Inflammatory macrophage treated with lipopolysaccharide for 1 hour (primary cell): ENCODE measurements around the gene OR2L2.
"Not testable (repeated sequence)": the region's sequence is repeated elsewhere in the genome, so short reads cannot be mapped to it uniquely, and the experiment has no call there.

Experiments
- DNase-seq, 2 donors: peaks; one replicate each; pipeline ENCODE4 v3.0.0-alpha.2; 2020 to 2022

The OR2L2 gene

DNA sequence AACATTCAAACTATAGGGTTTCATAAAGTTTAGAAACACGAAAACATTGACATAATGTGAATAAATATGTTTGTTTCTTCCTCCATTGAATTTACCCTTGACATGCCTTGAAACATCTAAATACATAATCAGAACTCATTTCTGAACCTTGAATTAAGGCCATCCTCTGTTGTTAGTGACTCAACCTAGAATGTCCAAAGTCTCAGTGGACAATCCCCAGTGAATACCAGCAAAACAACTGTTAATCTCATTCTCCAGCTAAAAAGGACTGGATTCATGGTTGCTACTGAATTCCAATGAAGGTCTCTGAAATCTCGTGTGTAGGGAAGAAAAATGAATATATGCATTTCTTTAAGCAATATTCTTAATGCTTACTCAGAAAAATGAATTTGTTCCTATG is at the start of gene OR2L2:
Gene OR2L2 (plus strand): TSS at position 301 of the 400 bp plus-strand sequence. CDS start 8,198 bp downstream, outside the sequence.
- DNase-seq: no peak

- no peak for DNase-seq
Observed at GRCh38 chr1:247992986-247993385, 36.9 kb upstream of the OR2L2 start.

DNA sequence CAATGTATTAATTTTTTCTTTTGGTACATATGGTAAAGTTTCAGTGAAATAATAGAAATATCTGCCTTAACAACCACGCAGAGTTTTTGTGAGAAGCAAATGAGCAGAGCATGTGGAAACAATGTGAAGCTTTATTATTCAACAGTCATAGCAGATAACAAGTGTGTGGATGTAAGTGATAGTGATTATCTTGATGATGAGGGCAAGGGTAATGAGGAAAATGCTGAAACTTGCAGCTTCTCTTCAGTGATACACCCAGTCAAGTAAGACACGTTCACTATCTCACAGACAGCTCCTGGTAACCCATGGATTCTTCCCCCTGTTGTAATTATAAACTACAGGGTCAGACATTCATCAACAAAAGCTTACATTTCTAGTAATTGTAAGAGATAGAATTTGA is 31.1 kb upstream of the OR2L2 start:
- DNase-seq: no peak

GRCh38 chr1:248000169-248000568 is 29.7 kb upstream of the OR2L2 start:
- no peak for DNase-seq

DNA sequence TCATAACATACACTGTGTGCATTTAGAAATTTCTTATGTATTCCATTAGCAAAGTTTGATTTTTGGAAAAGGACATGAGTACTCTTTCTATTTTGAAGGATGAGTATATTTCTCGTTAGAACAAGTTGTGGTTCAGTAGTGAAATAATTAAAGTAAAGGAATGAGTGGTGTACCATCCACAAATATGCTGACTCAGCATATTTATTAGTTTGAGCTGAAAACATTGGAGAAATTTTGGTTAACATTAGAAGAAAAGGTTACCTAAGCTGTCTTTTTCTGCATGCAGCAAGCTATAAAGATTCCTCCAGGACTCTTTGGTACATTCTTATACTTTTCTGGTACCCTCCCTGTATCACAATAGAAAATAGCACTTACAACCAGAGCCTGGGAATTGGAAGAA is 22.1 kb upstream of the OR2L2 start:
- no peak for DNase-seq

DNA sequence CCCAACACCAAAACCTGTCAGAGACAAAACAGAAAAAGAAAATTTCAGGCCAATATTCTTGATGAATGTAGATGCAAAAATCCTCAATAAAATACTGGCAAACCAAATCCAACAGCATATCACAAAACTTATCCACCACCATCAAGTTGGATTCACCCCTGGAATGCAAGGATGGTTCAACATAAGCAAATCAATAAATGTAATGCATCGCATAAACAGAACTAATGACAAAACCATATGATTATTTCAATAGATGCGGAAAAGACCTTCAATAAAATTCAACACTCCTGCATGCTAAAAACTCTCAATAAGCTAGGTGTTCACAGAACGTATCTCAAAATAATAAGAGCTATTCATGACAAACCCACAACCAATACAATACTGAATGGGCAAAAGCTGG is 20.2 kb upstream of the OR2L2 start:
- no peak for DNase-seq

- DNase-seq: no peak
Observed at GRCh38 chr1:248013229-248013710, 16.6 kb upstream of the OR2L2 start, which contains the start of gene OR2L5. TSS of gene OR2L5 (plus strand) at chr1:248013660. CDS start at chr1:248021948, 8,288 bp downstream.

- no peak for DNase-seq
Observed at GRCh38 chr1:248015803-248016202, 14.1 kb upstream of the OR2L2 start.

DNA sequence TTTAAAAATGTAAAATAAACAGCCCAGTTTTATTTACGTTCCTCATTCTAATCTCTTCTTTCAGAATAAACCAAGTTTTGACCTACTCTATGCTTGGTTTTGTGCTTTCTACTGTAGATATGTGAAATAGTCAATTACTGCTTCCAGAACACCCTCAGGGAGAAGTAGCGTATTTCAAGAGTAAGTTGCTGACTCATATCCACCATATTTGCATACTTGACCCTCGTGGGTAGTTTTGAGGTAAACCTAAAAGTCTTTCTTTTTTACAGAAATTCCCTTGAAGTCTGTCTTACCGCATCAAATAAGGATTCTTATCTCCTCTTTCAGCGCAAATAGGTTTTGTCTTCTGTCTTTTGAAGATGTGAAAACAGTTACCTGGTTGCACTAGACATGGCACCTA is 15.3 kb downstream of the OR2L2 start:
- no peak for DNase-seq

- DNase-seq: no peak
Observed at GRCh38 chr1:248046536-248046935, 16.7 kb downstream of the OR2L2 start, which contains the start of gene OR2L3. TSS of gene OR2L3 (plus strand) at chr1:248046836. CDS start at chr1:248060682, 13,846 bp downstream.

DNA sequence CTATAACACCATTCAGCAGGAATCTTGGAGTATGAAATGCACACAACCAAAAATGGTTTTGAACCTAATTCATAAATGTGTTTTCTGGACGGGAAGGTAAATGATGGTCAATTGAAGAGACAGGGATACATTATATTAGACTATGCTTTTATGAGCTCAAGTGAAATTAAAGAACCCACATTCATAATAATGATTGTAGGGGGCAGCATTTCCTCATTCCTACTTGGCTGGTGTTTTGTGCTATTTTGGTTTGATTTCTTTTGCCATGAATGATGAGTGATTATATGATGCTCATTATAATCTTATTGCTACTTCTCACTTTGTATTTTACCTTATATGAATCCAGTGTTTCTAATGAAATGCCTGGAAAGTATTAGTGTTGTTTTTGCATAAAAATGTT is 17.1 kb downstream of the OR2L2 start:
- no peak for DNase-seq

GRCh38 chr1:248054671-248055070 is 24.8 kb downstream of the OR2L2 start:
- DNase-seq: no peak

DNA sequence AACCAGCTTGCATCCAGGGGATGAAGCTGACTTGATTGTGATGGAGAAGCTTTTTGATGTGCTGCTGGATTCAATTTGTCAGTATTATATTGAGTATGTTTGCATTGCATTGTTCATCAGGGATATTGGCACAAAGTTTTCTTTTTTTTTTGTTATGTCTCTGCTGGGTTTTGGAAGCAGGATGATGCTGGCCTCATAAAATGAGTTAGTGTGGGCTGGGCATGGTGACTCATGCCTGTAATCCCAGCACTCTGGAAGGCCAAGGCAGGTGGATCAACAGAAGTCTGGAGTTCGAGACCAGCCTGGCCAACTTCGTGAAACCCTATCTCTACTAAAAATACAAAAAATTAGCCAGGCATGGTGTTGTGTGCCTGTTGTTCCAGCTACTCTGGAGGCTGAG is 25.4 kb downstream of the OR2L2 start:
- DNase-seq: no peak

GRCh38 chr1:248065071-248065470 is 35.2 kb downstream of the OR2L2 start:
- no peak for DNase-seq

GRCh38 chr1:248065604-248066003 is 35.7 kb downstream of the OR2L2 start:
- no peak for DNase-seq

GRCh38 chr1:248083864-248084263 is 54.0 kb downstream of the OR2L2 start:
- DNase-seq: not testable (repeated sequence)
